HG02970 (cell line): ENCODE results near the gene C11orf58.

Experiments
- ATAC-seq: cut with Tn5 transposase; IDR thresholded peaks from one replicate; pipeline ENCODE4 v1.9.1; 2021; ENCODE audit warnings: mild to moderate bottlenecking, moderate library complexity, moderate number of reproducible peaks; ENCODE audit not compliant: unreplicated experiment, low FRiP score

C11orf58 gene

GRCh38 chr11:16738193-16738946, at the start of gene C11orf58:
Gene C11orf58 (plus strand): TSS chr11:16738647. CDS start chr11:16738779, 132 bp downstream.
- peak; percentile 100 for ATAC-seq

- ATAC-seq, result no peak
Observed at GRCh38 chr11:16690086-16690485, 48.4 kb upstream of the C11orf58 start.

- ATAC-seq, result no peak
Observed at GRCh38 chr11:16703795-16704194, 34.7 kb upstream of the C11orf58 start.

- ATAC-seq, result no peak
Observed at GRCh38 chr11:16713594-16713993, 24.9 kb upstream of the C11orf58 start.

- ATAC-seq, result no peak
Observed at GRCh38 chr11:16722581-16723344, 15.7 kb upstream of the C11orf58 start.

GRCh38 chr11:16727806-16728205, 10.6 kb upstream of the C11orf58 start:
- ATAC-seq, result no peak

GRCh38 chr11:16737818-16738192, 642 bp upstream of the C11orf58 start:
- ATAC-seq, result no peak

- ATAC-seq, result no peak
Observed at GRCh38 chr11:16738947-16739815, 734 bp downstream of the C11orf58 start.

GRCh38 chr11:16741473-16741872, 3.0 kb downstream of the C11orf58 start:
- ATAC-seq, result no peak

GRCh38 chr11:16743478-16743877, 5.0 kb downstream of the C11orf58 start:
- no peak for ATAC-seq

- ATAC-seq, result no peak
Observed at GRCh38 chr11:16744128-16744725, 5.8 kb downstream of the C11orf58 start.

GRCh38 chr11:16745950-16746605, 7.6 kb downstream of the C11orf58 start:
- ATAC-seq, result no peak

GRCh38 chr11:16749092-16749491, 10.6 kb downstream of the C11orf58 start:
- no peak for ATAC-seq

GRCh38 chr11:16749666-16750065, 11.2 kb downstream of the C11orf58 start:
- no peak for ATAC-seq

GRCh38 chr11:16750417-16750816, 12.0 kb downstream of the C11orf58 start:
- ATAC-seq, result no peak

GRCh38 chr11:16758382-16759024, 20.1 kb downstream of the C11orf58 start:
- ATAC-seq, result no peak

GRCh38 chr11:16759857-16760508, 21.5 kb downstream of the C11orf58 start:
- ATAC-seq, result no peak

- no peak for ATAC-seq
Observed at GRCh38 chr11:16763746-16764145, 25.3 kb downstream of the C11orf58 start.

GRCh38 chr11:16764888-16765287, 26.4 kb downstream of the C11orf58 start:
- no peak for ATAC-seq
